ENCODE measurements around the gene LRRIQ4.

Gene LRRIQ4

DNA sequence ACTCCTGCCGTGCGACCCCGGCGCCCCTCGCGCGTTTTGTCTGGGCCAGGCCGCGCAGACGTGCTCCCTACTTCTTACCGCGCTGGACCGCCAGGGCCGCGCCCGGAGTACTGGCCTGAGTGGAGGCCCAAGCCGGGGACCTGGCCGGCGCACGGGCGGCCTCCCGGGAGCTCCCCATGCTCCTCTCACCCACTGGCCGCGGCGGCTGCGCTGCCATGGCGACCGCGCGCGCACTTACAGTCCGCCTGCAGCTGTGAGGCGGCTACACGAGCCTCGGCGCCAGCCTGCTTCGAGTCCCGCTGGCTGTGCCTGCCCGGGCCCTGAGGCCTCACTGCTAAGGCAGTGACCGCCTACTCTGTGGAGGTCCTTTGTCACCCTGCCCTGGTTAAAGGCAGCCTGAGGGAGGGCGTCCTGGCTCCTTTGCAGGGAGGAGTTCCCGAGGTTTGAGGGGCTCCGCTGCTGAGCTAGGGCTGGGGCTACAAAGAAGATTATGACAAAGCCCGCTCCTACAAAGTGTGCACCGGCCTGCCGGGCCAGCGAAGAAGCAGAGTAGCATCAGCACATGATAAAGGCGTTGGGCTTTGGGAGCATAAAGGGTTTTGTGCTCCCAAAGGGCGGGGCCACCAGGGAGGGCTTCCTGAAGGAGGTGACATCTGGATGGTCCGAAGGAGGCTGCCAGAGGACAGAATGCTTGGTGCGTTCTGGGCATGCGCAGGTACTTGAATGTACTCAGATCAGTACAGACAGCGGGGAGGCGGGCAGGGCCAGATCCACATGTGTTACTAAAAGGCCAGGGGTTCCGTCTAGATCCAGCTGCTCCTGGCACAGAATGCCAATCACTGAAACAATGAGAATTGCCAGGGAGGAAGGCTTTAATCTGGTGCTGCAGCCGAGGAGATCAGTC lies at the start of gene LRRIQ4, which contains the start of gene LRRC34:
Gene LRRIQ4, plus strand, starts transcription at position 539 of the 904 bp plus-strand sequence. CDS start 9,052 bp downstream, outside the sequence.
Gene LRRC34, minus strand, starts transcription at position 573 of the 904 bp plus-strand sequence. Its CDS starts 356 bp downstream, at position 217.
- DNase-seq (ENCODE audit: low read depth in 2 of 2) = peak in 1 of 2 donors; percentile 48

DNA sequence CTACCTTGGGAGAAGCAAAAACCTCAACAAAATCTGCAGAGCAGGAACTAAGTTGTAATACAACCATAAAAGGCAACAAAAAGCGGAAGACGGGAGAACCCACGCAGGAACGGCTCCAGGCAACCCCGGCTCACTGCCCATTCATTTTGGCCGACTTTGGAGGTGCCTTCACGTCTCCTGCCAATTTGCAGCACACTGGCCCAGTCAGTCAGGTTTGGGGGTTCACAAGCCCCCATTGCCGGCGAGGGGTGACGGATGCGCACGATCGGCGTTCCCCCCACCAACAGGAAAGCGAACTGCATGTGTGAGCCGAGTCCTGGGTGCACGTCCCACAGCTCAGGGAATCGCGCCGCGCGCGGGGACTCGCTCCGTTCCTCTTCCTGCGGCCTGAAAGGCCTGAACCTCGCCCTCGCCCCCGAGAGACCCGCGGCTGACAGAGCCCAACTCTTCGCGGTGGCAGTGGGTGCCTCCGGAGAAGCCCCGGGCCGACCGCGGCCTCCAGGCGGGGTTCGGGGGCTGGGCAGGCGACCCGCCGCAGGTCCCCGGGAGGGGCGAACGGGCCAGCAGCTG lies 48.3 kb upstream of the LRRIQ4 start:
- no peak for DNase-seq (ENCODE audit: low read depth in 2 of 2)

DNA sequence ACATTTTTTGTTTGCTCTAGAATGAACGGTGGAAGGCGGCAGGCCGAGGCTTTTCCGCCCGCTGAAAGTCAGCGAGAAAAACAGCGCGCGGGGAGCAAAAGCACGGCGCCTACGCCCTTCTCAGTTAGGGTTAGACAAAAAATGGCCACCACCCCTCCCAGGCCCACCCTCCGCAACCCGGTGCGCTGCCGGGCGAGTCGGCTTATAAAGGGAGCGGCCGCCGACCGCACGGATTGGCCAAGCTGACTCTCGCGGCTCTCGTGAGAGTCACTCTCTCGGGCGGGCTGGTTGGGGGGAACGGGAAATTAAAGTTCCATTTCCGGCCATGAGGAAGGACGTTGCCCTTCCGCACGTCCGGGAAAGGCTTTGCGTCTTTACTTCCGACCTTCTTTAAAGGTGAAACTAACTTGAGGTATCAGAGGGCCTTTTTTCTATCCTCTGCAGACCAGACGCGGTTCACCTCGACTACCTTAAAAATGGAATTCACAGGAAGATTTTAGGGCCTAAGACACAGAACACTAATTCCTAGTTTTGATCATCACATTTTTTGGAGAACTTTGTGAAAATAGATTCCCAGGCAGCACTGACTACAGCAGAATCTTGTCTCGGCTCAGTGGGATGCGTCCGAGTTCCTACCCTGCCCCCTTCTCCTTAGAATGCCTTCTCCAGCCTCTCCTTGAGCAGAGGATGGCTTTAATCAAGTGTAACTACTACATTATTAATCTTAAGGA lies 47.6 kb upstream of the LRRIQ4 start, which contains the start of gene TERC:
Gene TERC, minus strand, starts transcription at position 179 of the 731 bp plus-strand sequence.
- DNase-seq (ENCODE audit: low read depth in 2 of 2) = peak; percentile 76 to 86

DNA sequence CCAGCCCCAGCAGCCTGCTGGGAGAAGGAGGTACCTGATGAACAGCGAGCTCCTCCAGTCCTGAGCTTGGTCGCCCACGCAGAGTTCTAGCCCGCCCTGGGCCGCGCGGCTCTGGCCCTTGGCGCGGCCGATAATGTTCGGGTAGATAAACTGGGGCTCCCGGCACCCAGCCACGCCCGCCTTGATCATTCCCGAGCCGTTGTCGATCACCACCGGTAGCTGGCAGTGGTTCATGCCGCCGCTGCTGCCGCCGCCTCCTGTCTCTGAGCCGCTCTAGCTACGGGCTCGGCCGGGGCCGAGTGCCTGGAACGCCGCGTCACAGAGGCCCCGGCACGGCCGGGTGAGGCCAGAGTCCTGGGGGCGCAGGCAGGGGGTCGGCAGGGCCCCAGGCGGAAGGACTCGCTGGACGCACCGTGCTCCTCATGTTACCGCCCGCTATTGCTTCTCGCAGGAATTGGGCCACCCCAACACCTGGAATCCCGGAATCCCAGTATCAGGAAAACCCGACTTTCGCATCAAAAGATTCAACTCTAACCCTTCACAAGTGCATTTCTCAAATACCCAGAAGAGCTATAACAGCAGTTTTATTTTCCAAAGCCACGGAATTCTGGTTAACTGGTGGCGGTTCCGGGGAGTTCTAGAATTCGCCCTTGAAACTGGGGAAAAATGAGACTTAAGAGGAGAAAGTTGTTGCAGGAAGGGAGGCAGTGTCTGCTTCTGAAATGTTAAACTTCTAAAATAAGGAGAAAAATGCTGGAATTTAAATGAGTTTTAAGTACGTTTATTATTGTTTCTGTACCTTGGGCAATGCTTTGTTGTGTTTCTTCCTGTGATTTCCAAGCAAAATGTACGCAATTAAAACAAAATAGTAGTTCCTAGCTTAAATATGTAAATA lies 43.1 kb upstream of the LRRIQ4 start, which contains the start of gene ACTRT3:
Gene ACTRT3, minus strand, starts transcription at position 275 of the 895 bp plus-strand sequence. Its CDS starts 41 bp downstream, at position 234.
- DNase-seq (ENCODE audit: low read depth in 2 of 2) = peak; percentile 27 to 41

DNA sequence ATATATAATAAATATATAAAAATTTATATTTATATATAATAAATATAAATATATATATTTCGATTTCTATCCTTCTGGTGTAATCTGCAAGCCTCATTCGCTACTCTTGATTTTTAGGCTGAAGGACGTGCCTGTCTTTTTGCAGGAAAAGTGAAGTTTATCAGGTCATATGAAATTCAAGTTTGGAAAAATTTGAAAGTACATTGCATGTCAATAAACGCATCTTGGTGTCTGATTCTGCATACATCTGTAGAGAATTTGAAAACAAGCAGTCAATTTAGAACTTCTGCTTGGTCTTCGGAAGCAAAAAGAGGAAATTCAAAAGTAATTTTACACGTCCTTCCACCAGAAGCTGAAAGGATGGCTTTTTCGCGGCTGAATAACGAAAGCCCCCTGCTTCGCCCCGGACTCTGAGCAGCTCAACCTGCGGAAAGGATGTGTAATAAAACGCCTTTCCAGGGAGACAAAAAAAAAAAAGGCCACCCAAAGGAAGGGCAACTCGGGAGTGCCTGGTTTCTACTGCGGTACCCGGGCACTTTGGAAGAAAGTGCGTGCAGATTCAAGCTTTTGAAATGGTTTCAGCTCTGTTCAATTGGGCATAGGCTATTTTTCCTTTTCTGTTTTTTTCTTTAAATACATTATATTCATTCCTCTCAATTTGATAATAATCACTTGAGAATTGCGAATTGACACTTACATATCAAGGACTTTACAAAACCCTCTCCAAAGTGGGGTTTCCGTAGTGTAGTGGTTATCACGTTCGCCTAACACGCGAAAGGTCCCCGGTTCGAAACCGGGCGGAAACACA lies 41.0 kb upstream of the LRRIQ4 start:
- peak in 1 of 2 donors; percentile 33 for DNase-seq (ENCODE audit: low read depth in 2 of 2)

DNA sequence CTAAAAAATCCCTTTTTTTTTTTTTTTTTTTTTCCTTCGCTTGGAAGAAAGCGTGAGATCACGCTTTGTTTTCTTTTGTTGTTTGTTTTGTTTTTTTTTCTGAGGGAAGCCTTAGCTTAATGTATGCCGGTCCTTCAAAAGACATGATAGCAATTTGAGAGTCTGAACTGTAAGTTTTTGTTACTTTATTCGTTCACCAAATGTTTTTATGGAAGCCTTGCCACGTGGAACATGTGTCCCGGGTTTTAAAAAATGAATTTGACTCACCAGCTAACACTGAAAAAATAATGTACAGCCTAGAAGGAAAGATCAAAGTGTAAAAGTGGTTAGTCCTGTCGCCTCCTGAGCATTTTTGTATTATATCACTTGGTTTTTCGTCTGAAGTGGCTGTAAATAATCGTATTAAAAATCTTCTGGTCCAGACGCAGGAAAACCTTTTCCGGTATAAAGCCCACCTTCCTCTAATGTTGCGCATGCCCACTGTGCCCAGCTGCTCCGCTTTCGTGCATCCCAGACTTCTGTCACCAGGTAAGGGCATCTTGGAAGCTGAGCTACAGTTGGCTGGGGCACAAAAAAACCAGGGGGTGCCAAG lies 40.3 kb upstream of the LRRIQ4 start:
- DNase-seq (ENCODE audit: low read depth in 2 of 2) = no peak

DNA sequence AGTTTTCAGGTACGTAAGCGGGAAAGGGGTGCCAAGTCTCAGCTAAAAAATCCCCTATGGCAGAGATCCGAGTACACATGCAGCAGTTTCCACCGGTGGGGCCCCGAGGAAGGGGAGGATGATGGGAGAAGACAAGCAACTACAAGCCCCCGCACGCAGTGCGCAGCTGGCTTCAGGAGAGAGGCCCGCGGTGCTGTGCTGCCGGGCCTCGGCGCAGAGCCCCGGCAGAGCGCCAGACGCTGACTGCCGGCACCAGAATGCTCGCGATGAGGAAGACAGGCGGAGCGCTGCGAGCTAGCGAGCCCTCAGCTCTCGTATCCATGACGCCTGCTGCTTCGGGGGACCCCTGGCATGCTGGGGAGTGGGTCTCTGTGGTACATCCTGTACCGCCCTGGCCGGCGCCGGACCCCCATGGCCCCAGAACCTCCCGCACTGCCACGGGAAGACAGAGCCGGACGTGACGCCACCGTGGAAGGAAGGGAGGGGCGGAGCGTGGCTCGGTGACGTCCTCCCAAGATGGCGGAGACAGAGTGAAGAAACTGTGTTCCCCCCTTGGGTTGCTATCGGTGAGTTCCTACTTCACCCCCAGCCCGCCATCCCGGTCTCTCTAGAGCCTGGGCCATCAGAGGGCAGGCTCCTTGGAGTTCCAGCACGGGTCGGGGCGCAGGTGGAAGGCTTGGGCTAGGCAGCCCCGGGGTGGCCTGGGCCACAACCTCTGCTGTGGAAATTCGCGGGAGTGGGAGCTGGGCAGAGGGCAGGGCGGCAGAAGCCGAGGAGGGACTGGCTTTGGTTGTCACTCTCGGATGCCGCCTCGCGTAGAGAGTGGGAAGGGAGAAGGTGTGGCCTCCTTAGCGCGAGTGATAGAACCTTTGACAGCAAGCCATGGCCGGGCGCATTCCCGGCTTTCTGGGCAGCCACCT lies 39.5 kb upstream of the LRRIQ4 start, which contains the start of gene MYNN:
Gene MYNN, plus strand, starts transcription at position 500 of the 920 bp plus-strand sequence. CDS start 900 bp downstream, outside the sequence.
- DNase-seq (ENCODE audit: low read depth in 2 of 2) = peak; percentile 67 to 86

DNA sequence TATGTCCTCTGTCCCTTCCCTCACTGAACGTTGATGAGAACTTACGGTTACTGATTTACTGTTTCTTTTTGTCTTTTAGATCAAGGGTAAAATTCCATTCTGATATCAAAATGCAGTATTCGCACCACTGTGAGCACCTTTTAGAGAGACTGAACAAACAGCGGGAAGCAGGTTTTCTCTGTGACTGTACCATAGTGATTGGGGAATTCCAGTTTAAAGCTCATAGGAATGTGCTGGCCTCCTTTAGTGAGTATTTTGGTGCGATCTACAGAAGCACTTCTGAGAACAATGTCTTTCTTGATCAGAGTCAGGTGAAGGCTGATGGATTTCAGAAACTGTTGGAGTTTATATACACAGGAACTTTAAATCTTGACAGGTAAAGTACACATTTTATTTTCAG lies 38.5 kb upstream of the LRRIQ4 start:
- DNase-seq (ENCODE audit: low read depth in 2 of 2) = no peak

DNA sequence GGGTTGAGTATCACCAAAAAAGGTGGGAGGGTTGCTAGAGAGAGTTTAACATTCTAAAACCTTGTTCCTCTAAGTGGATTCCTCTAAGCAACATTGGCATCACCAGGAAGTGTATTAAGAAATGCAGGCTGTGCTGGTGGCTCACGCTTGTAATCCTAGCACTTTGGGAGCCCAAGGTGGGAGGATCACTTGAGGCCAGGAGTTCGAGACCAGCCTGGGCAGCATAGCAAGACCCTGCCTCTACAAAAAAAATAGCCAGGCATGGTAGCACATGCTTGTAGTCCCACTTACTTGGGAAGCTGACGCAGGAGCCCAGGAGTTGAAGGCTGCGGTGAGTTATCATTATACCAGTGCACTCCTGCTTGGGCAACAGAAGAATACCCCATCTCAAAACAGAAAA lies 34.8 kb upstream of the LRRIQ4 start:
- no peak for DNase-seq (ENCODE audit: low read depth in 2 of 2)

DNA sequence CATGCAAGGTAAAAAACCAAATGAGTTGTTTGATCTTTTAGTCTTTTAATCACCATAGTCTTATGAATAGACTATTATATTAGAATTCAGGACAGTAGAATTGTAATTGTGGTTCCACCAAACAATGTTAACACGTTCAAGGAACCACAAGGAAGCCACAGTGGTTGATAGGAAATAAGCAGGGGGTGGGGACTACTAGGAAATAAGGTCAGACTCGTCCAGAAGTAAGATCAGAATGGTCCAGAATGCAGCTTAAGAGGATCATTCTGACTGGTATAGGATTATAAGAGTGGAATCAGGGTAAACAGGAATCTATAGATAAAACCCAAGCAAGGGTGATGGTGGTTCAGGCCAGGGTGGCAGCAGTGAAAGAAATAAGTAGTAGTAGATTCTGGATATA lies 31.9 kb upstream of the LRRIQ4 start:
- no peak for DNase-seq (ENCODE audit: low read depth in 2 of 2)

DNA sequence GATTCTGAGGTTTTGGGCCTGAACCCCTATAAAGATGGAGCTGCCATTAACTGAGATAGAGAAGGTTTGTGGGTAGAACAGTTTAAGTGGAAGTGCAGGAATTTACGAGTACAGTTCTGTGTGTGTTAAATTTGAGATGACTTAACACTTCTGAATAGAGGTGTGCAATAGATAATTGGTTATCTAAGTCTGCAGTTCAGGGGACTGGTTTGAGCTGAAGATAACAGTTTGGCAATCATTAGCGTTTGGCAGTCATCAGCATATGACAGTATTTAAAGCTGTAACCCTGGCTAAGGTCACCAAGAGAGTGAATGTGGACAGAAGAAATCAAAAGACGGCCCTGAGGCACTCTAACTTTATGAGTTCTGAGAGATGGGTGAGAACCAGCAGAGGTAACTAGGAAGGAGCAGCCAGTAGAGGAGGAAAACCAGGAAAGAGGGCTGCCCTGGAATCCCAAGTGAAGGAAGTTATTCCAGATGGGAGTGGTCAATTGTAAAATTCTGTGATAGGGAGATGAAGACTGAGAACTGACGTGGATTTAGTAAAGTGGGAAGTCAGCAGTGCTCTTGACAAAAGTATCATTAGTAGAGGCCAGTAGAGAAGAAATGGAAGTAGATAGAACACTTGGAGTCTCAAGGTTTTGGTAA lies 31.3 kb upstream of the LRRIQ4 start:
- no peak for DNase-seq (ENCODE audit: low read depth in 2 of 2)

DNA sequence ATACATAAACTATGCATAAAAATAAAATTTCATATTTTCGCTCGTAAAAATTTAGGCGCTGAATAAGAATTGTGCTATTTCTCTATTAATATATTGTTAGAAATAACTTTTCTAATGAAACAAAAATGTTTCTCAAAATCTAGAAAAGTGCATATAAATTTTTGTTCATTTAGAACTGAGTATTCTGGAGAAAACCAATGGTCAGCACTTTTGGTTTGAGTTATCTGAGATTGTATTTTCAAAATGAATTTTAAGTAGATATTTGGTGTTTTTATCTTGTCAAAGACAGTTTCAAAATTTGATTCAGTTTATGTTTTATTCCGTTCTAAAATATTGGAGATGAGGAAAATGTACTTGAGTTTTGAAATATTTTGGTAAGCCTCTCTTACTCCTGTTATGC lies 25.6 kb upstream of the LRRIQ4 start:
- DNase-seq (ENCODE audit: low read depth in 2 of 2) = no peak

DNA sequence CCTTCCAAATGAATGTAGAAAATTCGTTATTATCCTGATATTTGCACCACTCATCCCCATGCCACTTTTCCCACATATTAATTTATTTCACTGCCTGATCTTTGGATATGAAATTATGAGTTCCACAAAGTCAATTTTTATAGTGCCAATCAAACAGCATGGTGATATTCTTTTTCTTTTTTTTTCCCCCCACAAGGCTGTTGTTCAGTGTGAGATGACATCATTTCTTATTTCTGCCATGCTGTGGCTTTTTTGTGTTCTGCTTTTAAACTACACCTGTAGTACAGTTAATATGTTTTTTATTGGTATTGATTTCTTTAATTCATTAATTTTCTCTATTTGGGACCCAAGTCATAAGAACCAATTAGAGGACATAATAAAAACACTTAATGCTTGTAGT lies 24.9 kb upstream of the LRRIQ4 start:
- no peak for DNase-seq (ENCODE audit: low read depth in 2 of 2)

DNA sequence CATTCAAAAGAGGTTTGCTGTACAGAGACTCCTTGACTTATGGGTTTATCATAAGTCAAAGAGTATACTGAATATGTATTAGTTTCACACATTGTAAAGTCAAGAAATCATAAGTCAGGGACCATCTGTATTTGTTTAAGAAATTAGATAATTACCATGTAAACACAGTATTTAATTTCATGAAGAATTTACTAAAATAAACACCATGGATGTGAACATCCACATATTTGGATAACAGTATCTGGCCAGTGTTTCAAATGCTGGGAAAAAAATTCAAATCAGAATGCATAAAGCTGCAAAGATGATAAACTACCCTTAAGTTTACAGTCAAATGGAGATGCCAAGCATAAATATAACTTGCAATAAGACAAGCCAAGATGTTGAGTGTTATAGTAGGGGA lies 22.5 kb upstream of the LRRIQ4 start:
- no peak for DNase-seq (ENCODE audit: low read depth in 2 of 2)

DNA sequence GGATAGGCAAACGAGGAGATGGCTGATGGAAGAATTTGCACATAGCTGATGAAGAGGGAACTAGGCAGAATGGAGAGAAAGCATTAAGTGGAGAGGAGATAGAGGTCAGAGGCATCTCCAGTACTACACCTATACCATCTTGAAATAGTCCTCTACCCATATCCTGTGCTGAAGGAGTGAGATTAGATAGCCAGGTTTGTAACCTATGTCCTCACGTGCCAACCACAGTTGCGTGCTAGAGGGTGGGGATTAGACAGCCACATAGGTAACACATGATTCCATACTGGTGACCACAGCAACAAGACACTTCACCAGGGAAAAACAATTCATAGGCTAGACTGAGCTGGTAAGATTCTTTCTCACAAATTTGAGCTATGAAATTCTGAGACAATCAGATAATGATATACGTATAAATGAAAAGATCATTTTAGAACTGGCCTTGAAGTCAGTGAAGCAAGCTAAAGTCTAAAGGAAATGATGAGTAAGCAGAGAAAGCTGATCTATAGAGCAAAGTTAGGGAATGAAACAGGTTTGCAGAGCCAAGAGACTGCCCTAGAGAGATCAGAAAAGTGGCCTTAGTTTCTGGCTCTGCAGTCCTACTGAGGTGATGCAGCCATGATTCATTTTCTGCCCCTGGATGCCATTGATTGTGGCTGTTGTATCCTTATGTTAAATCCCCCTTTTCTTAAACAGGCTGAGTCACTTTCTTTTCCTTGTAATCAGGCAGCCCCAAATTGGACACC lies 21.8 kb upstream of the LRRIQ4 start:
- no peak for DNase-seq (ENCODE audit: low read depth in 2 of 2)

DNA sequence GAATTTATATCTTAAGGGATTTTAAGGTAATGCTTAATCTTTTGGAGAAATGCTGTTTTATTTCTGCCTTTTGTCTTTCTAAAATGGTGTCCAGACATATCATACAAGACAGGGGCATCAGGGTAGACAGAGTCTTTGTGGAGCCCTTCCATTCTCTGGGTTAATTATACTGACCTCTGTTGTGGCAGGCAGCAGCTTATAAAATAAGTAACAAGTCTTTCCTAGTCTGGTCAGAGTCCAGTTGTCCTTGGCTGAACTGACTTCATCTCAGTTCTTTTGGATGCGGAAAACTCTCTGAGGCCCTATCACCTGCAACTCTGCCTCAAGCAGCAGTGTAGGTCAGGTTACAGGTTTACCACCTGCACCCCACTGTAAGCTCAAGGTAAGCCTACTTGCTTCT lies 20.3 kb upstream of the LRRIQ4 start:
- no peak for DNase-seq (ENCODE audit: low read depth in 2 of 2)

DNA sequence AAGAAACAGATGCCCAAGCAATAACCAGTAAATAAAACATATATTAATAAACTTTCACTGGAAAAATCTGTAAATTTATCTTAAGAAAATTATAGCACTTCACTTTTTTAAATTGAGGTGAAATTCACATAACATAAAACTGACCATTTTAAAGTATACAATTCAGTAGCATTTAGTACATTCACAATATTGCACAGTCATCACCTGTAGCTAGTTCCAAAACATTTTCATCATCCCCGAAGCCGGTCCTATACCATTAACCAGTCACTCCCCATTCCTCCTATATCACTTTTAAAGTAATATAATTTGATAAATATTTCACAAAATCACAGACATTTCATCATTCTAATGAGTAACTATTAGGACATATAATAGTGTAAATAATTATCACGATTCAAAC lies 8.0 kb upstream of the LRRIQ4 start:
- DNase-seq (ENCODE audit: low read depth in 2 of 2) = no peak
